IMR-90 (cell line): ENCODE data around the gene USH2A. TPM values are rescaled to one million over a fixed set of nuclear protein-coding genes. Genes with fewer than 3 reads are reported as not detected.

Experiments
- ATAC-seq: fragments of 200-7000 bp; cut with Tn5 transposase; 2 replicates; pipeline ENCODE4 v1.9.1; 2020; ENCODE audit warnings: low read depth, mild to moderate bottlenecking, moderate library complexity
- BruUV-seq: library from RNA; stranded (reverse); fragments of 400-500 nt; replicated peaks from 2 replicates; lab custom pipeline; 2021; lab: Mats Ljungman, UMichigan
- CTCF ChIA-PET: fragments of 300-600 bp; formaldehyde crosslinking; extraction: SDS; loops from one replicate; lab custom pipeline; 2021; ENCODE audit warnings: antibody characterized with exemption; lab: Yijun Ruan, JAX
- POLR2A ChIA-PET: fragments of 300-600 bp; sonication (Branson Sonifier 250); formaldehyde crosslinking; loops from one replicate; lab custom pipeline; 2022; ENCODE audit warnings: antibody characterized with exemption; ENCODE audit not compliant: unreplicated experiment; lab: Charles Lee
- DNase-seq: peaks from one replicate; pipeline ENCODE4 v3.0.0; 2013
- H2AFZ ChIP-seq: replicated peaks from 2 replicates; pipeline ENCODE3; 2013; ENCODE audit warnings: low read length, mild to moderate bottlenecking; ENCODE audit not compliant: poor library complexity
- H2AK5ac ChIP-seq: 2 replicates; pipeline ENCODE4 v1.6.1; 2013; ENCODE audit warnings: low read depth, low read length, inconsistent platforms
- H2AK9ac ChIP-seq: replicated peaks from 2 replicates; pipeline ENCODE3; 2013; ENCODE audit warnings: mild to moderate bottlenecking, low read depth, low read length, moderate library complexity; ENCODE audit not compliant: poor library complexity
- H2BK120ac ChIP-seq: 2 replicates; pipeline ENCODE4 v1.6.1; 2013; ENCODE audit warnings: low read depth, low read length, inconsistent platforms
- H2BK15ac ChIP-seq: 3 replicates; pipeline ENCODE4 v1.6.1; 2013; ENCODE audit warnings: low read depth, low read length, inconsistent platforms
- H2BK20ac ChIP-seq: 2 replicates; pipeline ENCODE4 v1.6.1; 2013; ENCODE audit warnings: low read depth, mild to moderate bottlenecking, inconsistent platforms, low read length, moderate library complexity
- H2BK5ac ChIP-seq: 2 replicates; pipeline ENCODE4 v1.6.1; 2013; ENCODE audit warnings: mild to moderate bottlenecking, low read depth, low read length, inconsistent platforms; ENCODE audit not compliant: poor library complexity, severe bottlenecking
- H3K14ac ChIP-seq: replicated peaks from 2 replicates; pipeline ENCODE4 v1.6.1; 2013; ENCODE audit warnings: low read depth, low read length, inconsistent platforms
- H3K18ac ChIP-seq: 2 replicates; pipeline ENCODE4 v1.6.1; 2013; ENCODE audit warnings: low read depth, low read length, control low read depth
- H3K23ac ChIP-seq: 2 replicates; pipeline ENCODE4 v1.6.1; 2013; ENCODE audit warnings: low read depth, low read length, inconsistent platforms
- H3K27ac ChIP-seq: 2 replicates; pipeline ENCODE4 v1.5.1; 2013; ENCODE audit warnings: mild to moderate bottlenecking, control low read depth, low read length; ENCODE audit not compliant: insufficient read depth
- H3K27me3 ChIP-seq: 2 replicates; pipeline ENCODE4 v1.6.1; 2013; ENCODE audit warnings: low read length; ENCODE audit not compliant: control insufficient read depth, insufficient read depth
- H3K36me3 ChIP-seq: 2 replicates; pipeline ENCODE4 v1.6.1; 2013; ENCODE audit warnings: low read length, mixed read lengths; ENCODE audit not compliant: control insufficient read depth, insufficient read depth
- H3K4ac ChIP-seq: 2 replicates; pipeline ENCODE4 v1.6.1; 2013; ENCODE audit warnings: low read depth, low read length, inconsistent platforms
- H3K4me1 ChIP-seq: 2 replicates; pipeline ENCODE4 v1.6.1; 2013; ENCODE audit warnings: low read length, mixed read lengths; ENCODE audit not compliant: control insufficient read depth, insufficient read depth
- H3K4me2 ChIP-seq: 2 replicates; pipeline ENCODE4 v1.6.1; 2013; ENCODE audit warnings: low read depth, mild to moderate bottlenecking, control low read depth, low read length, moderate library complexity
- H3K4me3 ChIP-seq: 2 replicates; pipeline ENCODE4 v1.5.1; 2013; ENCODE audit warnings: low read depth, mild to moderate bottlenecking, control low read depth, low read length, moderate library complexity; ENCODE audit not compliant: insufficient read depth
- H3K56ac ChIP-seq: 2 replicates; pipeline ENCODE4 v1.6.1; 2013; ENCODE audit warnings: low read length, inconsistent platforms; ENCODE audit not compliant: insufficient read depth; ENCODE audit errors: extremely low read depth
- H3K79me1 ChIP-seq, 2 experiments: 2 replicates each; pipeline ENCODE4 v1.6.1; 2013; ENCODE audit warnings: low read length in 2 of 2, inconsistent platforms in 1 of 2, low read depth in 1 of 2
- H3K9ac ChIP-seq: 2 replicates; pipeline ENCODE4 v1.6.1; 2013; ENCODE audit warnings: low read depth, low read length, control low read depth
- H3K9me1 ChIP-seq: 2 replicates; pipeline ENCODE4 v1.6.1; 2013; ENCODE audit warnings: low read length, inconsistent platforms; ENCODE audit not compliant: insufficient read depth
- H3K9me3 ChIP-seq: 2 replicates; pipeline ENCODE4 v1.6.1; 2013; ENCODE audit warnings: low read length; ENCODE audit not compliant: control insufficient read depth, insufficient read depth
- H4K20me1 ChIP-seq: 2 replicates; pipeline ENCODE4 v1.6.1; 2013; ENCODE audit warnings: low read length, inconsistent platforms; ENCODE audit not compliant: insufficient read depth
- H4K5ac ChIP-seq: 2 replicates; pipeline ENCODE4 v1.6.1; 2013; ENCODE audit warnings: mild to moderate bottlenecking, low read depth, low read length, control low read depth
- H4K8ac ChIP-seq, 2 experiments: 2 replicates each; pipeline ENCODE4 v1.6.1; 2013; ENCODE audit warnings: low read depth in 2 of 2, low read length in 2 of 2, control low read depth in 1 of 2, inconsistent platforms in 1 of 2
- H4K91ac ChIP-seq: 2 replicates; pipeline ENCODE4 v1.6.1; 2013; ENCODE audit warnings: low read depth, low read length, inconsistent platforms; ENCODE audit not compliant: insufficient read depth
- FOS ChIP-seq: fragments of 150-350 bp; IDR thresholded peaks from 2 replicates; pipeline ENCODE4 v1.6.1; 2016; ENCODE audit warnings: low read depth, low read length
- MAFK ChIP-seq: IDR thresholded peaks from 2 replicates; pipeline ENCODE4 v1.6.1; 2012; ENCODE audit warnings: low read depth, low read length, improper control_type of control experiment
- MAZ ChIP-seq: IDR thresholded peaks from 2 replicates; pipeline ENCODE4 v1.6.1; 2012; ENCODE audit warnings: low read depth, mild to moderate bottlenecking, low read length, improper control_type of control experiment, moderate library complexity, borderline replicate concordance
- MXI1 ChIP-seq: IDR thresholded peaks from 2 replicates; pipeline ENCODE4 v1.6.1; 2012; ENCODE audit warnings: low read depth, mild to moderate bottlenecking, low read length, moderate library complexity, borderline replicate concordance
- NFE2L2 ChIP-seq: fragments of 150-350 bp; IDR thresholded peaks from 2 replicates; pipeline ENCODE4 v1.6.1; 2016; ENCODE audit warnings: low read depth, mild to moderate bottlenecking, low read length
- RCOR1 ChIP-seq: IDR thresholded peaks from 2 replicates; pipeline ENCODE4 v1.6.1; 2012; ENCODE audit warnings: mild to moderate bottlenecking, low read length, improper control_type of control experiment; ENCODE audit not compliant: insufficient replicate concordance
- RFX5 ChIP-seq: IDR thresholded peaks from 2 replicates; pipeline ENCODE4 v1.8.0; 2012; ENCODE audit warnings: low read depth, mild to moderate bottlenecking, low read length, moderate library complexity
- SMC3 ChIP-seq: fragments of 150-350 bp; IDR thresholded peaks from 2 replicates; pipeline ENCODE4 v1.6.1; 2016; ENCODE audit warnings: low read depth, mild to moderate bottlenecking, antibody characterized with exemption, low read length, moderate library complexity
- WGBS, 2 experiments: methylation state at CpG; one replicate each; pipeline versions ENCODE4 v1.1.5 to v1.1.7; 2013; ENCODE audit warnings: missing lambda C conversion rate in 2 of 2; ENCODE audit not compliant: insufficient read length in 1 of 2; ENCODE audit errors: extremely low coverage in 2 of 2; 5-methylcytosine and 5-hydroxymethylcytosine counted together
- dilution Hi-C: fragments of 300-500 bp; cut with HindIII; formaldehyde crosslinking; loops from one replicate; pipeline ENCODE4 v1.14.3; 2018; ENCODE audit warnings: low sequenced_read_pairs; ENCODE audit not compliant: unreplicated experiment
- in situ Hi-C: fragments of 300-500 bp; cut with MboI; formaldehyde crosslinking; loops from 3 replicates; pipeline ENCODE4 v1.14.3; 2019; ENCODE audit warnings: low sequenced_read_pairs, inconsistent platforms, mixed read lengths
- intact Hi-C: fragments of 100-400 bp; cut with micrococcal nuclease; formaldehyde crosslinking; loops from 2 replicates; pipeline ENCODE4 v1.10.0; 2022
- polyA plus RNA-seq, 3 experiments: library from polyadenylated mRNA; depleted of rRNA; stranded (reverse); fragments of >200 nt; gene quantifications; 2 replicates each; pipeline ENCODE4 v1.2.3, GENCODE V29; 2012; ENCODE audit warnings: low replicate concordance in 1 of 3
- total RNA-seq: library from RNA; depleted of rRNA; stranded (reverse); fragments of >200 nt; gene quantifications from 2 replicates; pipeline ENCODE4 v1.2.3, GENCODE V29; 2012
- TF ChIP-seq, protein P1 (sequence below): conservative IDR thresholded peaks from 2 replicates; pipeline ENCODE4 v1.5.1; 2012; ENCODE audit warnings: mild to moderate bottlenecking, low read depth, low read length, improper control_type of control experiment
- TF ChIP-seq, protein P2 (sequence below): fragments of 150-350 bp; IDR thresholded peaks from 2 replicates; pipeline ENCODE4 v1.6.1; 2017; ENCODE audit warnings: mild to moderate bottlenecking, antibody characterized with exemption, low read length, low read depth

Gene USH2A
- total and polyA plus RNA-seq, 2 of the 4 experiments (the other 2 are of a cell fraction), result under 0.01 to 0.02 TPM

DNA sequence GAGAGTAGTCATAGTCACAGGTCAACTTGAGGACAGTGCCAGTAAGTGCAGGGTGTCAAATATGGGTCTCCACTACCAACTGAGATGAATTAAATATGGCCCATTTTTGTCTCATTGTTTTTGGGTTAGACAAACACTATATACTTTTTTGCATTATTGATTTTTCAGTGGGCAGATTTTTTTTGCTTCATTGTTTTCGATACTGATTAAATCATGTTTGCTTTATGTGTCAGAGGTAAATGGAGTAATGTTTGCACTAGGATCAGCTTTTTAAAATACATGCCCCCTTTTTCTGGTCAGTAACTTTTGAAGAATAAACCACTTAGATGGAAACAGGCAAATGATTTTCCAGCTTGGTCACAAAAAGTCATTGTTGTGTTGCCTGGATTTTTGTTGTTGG lies 199.0 kb downstream of the USH2A start:
- TF ChIP-seq RFX5 (no peak), FOS (no peak), MAFK (no peak), RCOR1 (no peak), SMC3 (no peak), MAZ (no peak), NFE2L2 (no peak), MXI1 (no peak)
- TF ChIP-seq, protein P1, sequence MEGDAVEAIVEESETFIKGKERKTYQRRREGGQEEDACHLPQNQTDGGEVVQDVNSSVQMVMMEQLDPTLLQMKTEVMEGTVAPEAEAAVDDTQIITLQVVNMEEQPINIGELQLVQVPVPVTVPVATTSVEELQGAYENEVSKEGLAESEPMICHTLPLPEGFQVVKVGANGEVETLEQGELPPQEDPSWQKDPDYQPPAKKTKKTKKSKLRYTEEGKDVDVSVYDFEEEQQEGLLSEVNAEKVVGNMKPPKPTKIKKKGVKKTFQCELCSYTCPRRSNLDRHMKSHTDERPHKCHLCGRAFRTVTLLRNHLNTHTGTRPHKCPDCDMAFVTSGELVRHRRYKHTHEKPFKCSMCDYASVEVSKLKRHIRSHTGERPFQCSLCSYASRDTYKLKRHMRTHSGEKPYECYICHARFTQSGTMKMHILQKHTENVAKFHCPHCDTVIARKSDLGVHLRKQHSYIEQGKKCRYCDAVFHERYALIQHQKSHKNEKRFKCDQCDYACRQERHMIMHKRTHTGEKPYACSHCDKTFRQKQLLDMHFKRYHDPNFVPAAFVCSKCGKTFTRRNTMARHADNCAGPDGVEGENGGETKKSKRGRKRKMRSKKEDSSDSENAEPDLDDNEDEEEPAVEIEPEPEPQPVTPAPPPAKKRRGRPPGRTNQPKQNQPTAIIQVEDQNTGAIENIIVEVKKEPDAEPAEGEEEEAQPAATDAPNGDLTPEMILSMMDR, result no peak
- TF ChIP-seq, protein P2, sequence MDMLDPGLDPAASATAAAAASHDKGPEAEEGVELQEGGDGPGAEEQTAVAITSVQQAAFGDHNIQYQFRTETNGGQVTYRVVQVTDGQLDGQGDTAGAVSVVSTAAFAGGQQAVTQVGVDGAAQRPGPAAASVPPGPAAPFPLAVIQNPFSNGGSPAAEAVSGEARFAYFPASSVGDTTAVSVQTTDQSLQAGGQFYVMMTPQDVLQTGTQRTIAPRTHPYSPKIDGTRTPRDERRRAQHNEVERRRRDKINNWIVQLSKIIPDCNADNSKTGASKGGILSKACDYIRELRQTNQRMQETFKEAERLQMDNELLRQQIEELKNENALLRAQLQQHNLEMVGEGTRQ, result no peak
- no peak overlapping the region for H4K5ac ChIP-seq
- no peak overlapping the region for H3K14ac ChIP-seq
- H2BK120ac ChIP-seq, result no peak overlapping the region
- no peak overlapping the region for H3K4me2 ChIP-seq
- H3K36me3 ChIP-seq, result no peaks in the 10 kb centered on the region
- CTCF ChIA-PET, result no interaction called here
- H4K20me1 ChIP-seq, result no peaks in the 10 kb centered on the region
- dilution Hi-C loops (no loop called here), in situ Hi-C loops (no loop called here), intact Hi-C loops (loop anchor here (5.0 kb wide), 2 partner anchors 498 to 518 kb away; partner anchors contain the start of gene ESRRG)
- ATAC-seq (no peak), DNase-seq (no peak)
- peaks cover 4% of the 10 kb centered on the region; the same call in 1 of the 2 replicates for H3K4me1 ChIP-seq
- H4K8ac ChIP-seq, result no peak overlapping the region
- no peaks in the 10 kb centered on the region for H3K79me1 ChIP-seq
- 0 out of 2 replicates have a peak, but pooled peaks cover 3% of the 10 kb centered on the region for H3K9me3 ChIP-seq
- H3K18ac ChIP-seq, result no peak overlapping the region; the same call in 1 of the 2 replicates
- no peak overlapping the region for H4K91ac ChIP-seq
- H3K56ac ChIP-seq, result no peak overlapping the region
- WGBS, 2 experiments, result no CpG with 5 or more reads among the region's 1 CpG
- peak overlapping the region; percentile 36; the same call in 1 of the 3 replicates for H2BK15ac ChIP-seq
- no peaks in the 10 kb centered on the region for H3K27me3 ChIP-seq
- no peak overlapping the region for H2BK5ac ChIP-seq
- H3K27ac ChIP-seq, result no peak overlapping the region
- H3K9me1 ChIP-seq, result no peaks in the 10 kb centered on the region
- H2AFZ ChIP-seq, result no peak overlapping the region
- POLR2A ChIA-PET, result no interaction called here
- H3K4me3 ChIP-seq, result no peak overlapping the region
- no peak overlapping the region; the same call in 1 of the 2 replicates for H2AK5ac ChIP-seq
- no peak overlapping the region for H3K23ac ChIP-seq
- H3K4ac ChIP-seq, result no peak overlapping the region
- H2AK9ac ChIP-seq, result no peak overlapping the region
- H2BK20ac ChIP-seq, result no peak overlapping the region; the same call in 1 of the 2 replicates
- BruUV-seq, result no TSS peak
- H3K9ac ChIP-seq, result no peak overlapping the region
